Activated CD4-positive, alpha-beta T cell treated with anti-CD3 and anti-CD28 coated beads for 36 hours (primary cell): ENCODE measurements around the gene TMEM250. TPM values are rescaled to one million over a fixed set of nuclear protein-coding genes. Genes with fewer than 3 reads are reported as not detected.

Source experiments
- ATAC-seq: fragments of 200-7000 bp; cut with Tn5 transposase; one replicate; pipeline ENCODE4 v1.10.0; 2021; ENCODE audit warnings: mild to moderate bottlenecking, moderate library complexity
- CTCF ChIA-PET: fragments of 350-600 bp; sonication (Branson Sonifier 250); formaldehyde crosslinking; loops from one replicate; lab custom pipeline; 2021; ENCODE audit warnings: antibody characterized with exemption; lab: Charles Lee
- POLR2A ChIA-PET: fragments of 350-600 bp; sonication (Branson Sonifier 250); formaldehyde crosslinking; loops from one replicate; lab custom pipeline; 2021; ENCODE audit warnings: antibody characterized with exemption, inconsistent platforms; lab: Charles Lee
- DNase-seq: peaks from one replicate; pipeline ENCODE4 v3.0.0-alpha.2; 2020
- H3K27ac Mint-ChIP-seq: one replicate; pipeline ENCODE4 v1.8.0; 2021; ENCODE audit warnings: mixed read lengths
- H3K27me3 Mint-ChIP-seq: one replicate; pipeline ENCODE4 v1.8.0; 2021; ENCODE audit warnings: mixed read lengths
- H3K36me3 Mint-ChIP-seq: one replicate; pipeline ENCODE4 v1.8.0; 2021; ENCODE audit warnings: low read depth, mixed read lengths
- H3K4me1 Mint-ChIP-seq: one replicate; pipeline ENCODE4 v1.8.0; 2021; ENCODE audit warnings: mixed read lengths
- H3K4me3 Mint-ChIP-seq: one replicate; pipeline ENCODE4 v1.8.0; 2021; ENCODE audit warnings: mild to moderate bottlenecking, moderate library complexity, mixed read lengths
- H3K9me3 Mint-ChIP-seq: one replicate; pipeline ENCODE4 v1.8.0; 2021; ENCODE audit warnings: low read depth, mixed read lengths
- intact Hi-C, 2 experiments: fragments of 100-400 bp; cut with DNase I in 1 of 2; cut with micrococcal nuclease in 1 of 2; formaldehyde crosslinking; loops; one replicate each; pipeline versions ENCODE4 v1.14.2 to v1.15.1; 2022 to 2024; cut with DNase I, micrococcal nuclease
- total RNA-seq, 2 experiments: library from RNA; stranded (reverse); gene quantifications; one replicate each; pipeline ENCODE4 v1.2.3, GENCODE V29; 2021

The TMEM250 gene
- total RNA-seq, 2 experiments from 2014 or later = 25.4 to 28.8 TPM

GRCh38 chr9:136098844-136099243 is 19.8 kb downstream of the TMEM250 start:
- Mint-ChIP-seq H3K36me3 (no peaks in the 10 kb centered on the region), H3K27ac (no peak overlapping the region), H3K4me3 (no peak overlapping the region), H3K9me3 (no peaks in the 10 kb centered on the region), H3K4me1 (no peaks in the 10 kb centered on the region), H3K27me3 (peaks cover 5% of the 10 kb centered on the region)
- ATAC-seq (no peak), DNase-seq (no peak)
- POLR2A ChIA-PET = no interaction called here
- intact Hi-C loops = no loop called here
- CTCF ChIA-PET = no interaction called here

GRCh38 chr9:136098210-136098609 is 20.5 kb downstream of the TMEM250 start:
- H3K9me3 Mint-ChIP-seq = no peaks in the 10 kb centered on the region
- no peak overlapping the region for H3K4me3 Mint-ChIP-seq
- H3K27me3 Mint-ChIP-seq = peaks cover 5% of the 10 kb centered on the region
- DNase-seq (no peak), ATAC-seq (no peak)
- ChIA-PET CTCF (no interaction called here), POLR2A (no interaction called here)
- H3K27ac Mint-ChIP-seq = no peak overlapping the region
- no peaks in the 10 kb centered on the region for H3K4me1 Mint-ChIP-seq
- intact Hi-C loops = no loop called here
- no peaks in the 10 kb centered on the region for H3K36me3 Mint-ChIP-seq

- ChIA-PET POLR2A (interaction anchor here (1.8 kb wide), 1 partner anchor 10 kb away, joined by 4 read pairs; no protein-coding TSS in a partner anchor), CTCF (interaction anchor here (0.9 to 1.7 kb wide), 3 partner anchors 11 to 25 kb away, joined by 3 to 6 read pairs (median 3); no protein-coding TSS in a partner anchor)
- peaks cover 3% of the 10 kb centered on the region for H3K4me1 Mint-ChIP-seq
- H3K27me3 Mint-ChIP-seq = peaks cover 5% of the 10 kb centered on the region
- intact Hi-C loops = no loop called here
- no peaks in the 10 kb centered on the region for H3K36me3 Mint-ChIP-seq
- H3K27ac Mint-ChIP-seq = no peak overlapping the region
- no peak for DNase-seq
- H3K4me3 Mint-ChIP-seq = peak overlapping the region; percentile 52
- no peaks in the 10 kb centered on the region for H3K9me3 Mint-ChIP-seq
- no peak for ATAC-seq
These were observed 22.1 kb downstream of the TMEM250 start for GRCh38 chr9:136096505-136097001.

GRCh38 chr9:136095070-136096058 is 23.3 kb downstream of the TMEM250 start, which contains the start of gene NACC2:
Gene NACC2 (minus strand): TSS chr9:136095289. CDS start chr9:136050521, 44,768 bp downstream.
- intact Hi-C loops = loop anchor here (1.0 to 2.0 kb wide), 2 partner anchors 14 to 23 kb away; partner anchors contain the start of gene TMEM250 (in 1 of the 2)
- Mint-ChIP-seq H3K27ac (peak within 1 kb of the TSS; percentile 63), H3K9me3 (no peaks in the 10 kb centered on the region), H3K27me3 (peaks cover 5% of the 10 kb centered on the region), H3K36me3 (no peaks in the 10 kb centered on the region), H3K4me1 (peaks cover 3% of the 10 kb centered on the region), H3K4me3 (peak within 1 kb of the TSS; percentile 68)
- CTCF ChIA-PET = interaction anchor here (0.6 to 1.7 kb wide), 3 partner anchors 12 to 1861 kb away, joined by 3 to 6 read pairs (median 4); no protein-coding TSS in a partner anchor
- ATAC-seq (peak; percentile 49), DNase-seq (peak; percentile 47)
- POLR2A ChIA-PET = no interaction called here

GRCh38 chr9:136093995-136094881 is 24.4 kb downstream of the TMEM250 start:
- Mint-ChIP-seq H3K27ac (peak overlapping the region; percentile 63), H3K4me3 (peak overlapping the region; percentile 68), H3K36me3 (no peaks in the 10 kb centered on the region), H3K27me3 (peaks cover 5% of the 10 kb centered on the region), H3K4me1 (peaks cover 6% of the 10 kb centered on the region), H3K9me3 (no peaks in the 10 kb centered on the region)
- DNase-seq = peak; percentile 79
- CTCF ChIA-PET = interaction anchor here (1.0 to 1.3 kb wide), 2 partner anchors 15 to 29 kb away, joined by 3 to 6 read pairs; no protein-coding TSS in a partner anchor
- intact Hi-C loops = loop anchor here (1.0 to 5.0 kb wide), 3 partner anchors 24 to 187 kb away; partner anchors contain the start of genes TMEM250 (in 2 of the 2) and CAMSAP1 (in 1 of the 2)
- POLR2A ChIA-PET = interaction anchor here (0.7 to 1.0 kb wide), 3 partner anchors 12 to 159 kb away, joined by 3 read pairs; no protein-coding TSS in a partner anchor
- peak; percentile 74 for ATAC-seq

GRCh38 chr9:136093346-136093986 is 25.2 kb downstream of the TMEM250 start:
- POLR2A ChIA-PET = interaction anchor here (0.9 kb wide), 1 partner anchor 12 kb away, joined by 3 read pairs; no protein-coding TSS in a partner anchor
- Mint-ChIP-seq H3K4me3 (peak overlapping the region; percentile 68), H3K9me3 (no peaks in the 10 kb centered on the region), H3K27me3 (peaks cover 4% of the 10 kb centered on the region), H3K27ac (no peak overlapping the region), H3K36me3 (no peaks in the 10 kb centered on the region), H3K4me1 (peaks cover 6% of the 10 kb centered on the region)
- no peak for ATAC-seq
- CTCF ChIA-PET = interaction anchor here (1.0 to 1.3 kb wide), 2 partner anchors 16 to 30 kb away, joined by 3 to 6 read pairs; no protein-coding TSS in a partner anchor
- DNase-seq = no peak
- intact Hi-C loops = loop anchor here in 1 of 2 experiments (5.0 kb wide), 1 partner anchor 186 kb away; the partner anchor contains the start of gene CAMSAP1

- intact Hi-C loops = loop anchor here in 1 of 2 experiments (5.0 kb wide), 1 partner anchor 185 kb away; the partner anchor contains the start of gene CAMSAP1
- Mint-ChIP-seq H3K4me1 (peaks cover 6% of the 10 kb centered on the region), H3K27me3 (peaks cover 2% of the 10 kb centered on the region), H3K27ac (peak overlapping the region; percentile 58), H3K4me3 (peak overlapping the region; percentile 25), H3K9me3 (no peaks in the 10 kb centered on the region), H3K36me3 (no peaks in the 10 kb centered on the region)
- DNase-seq (no peak), ATAC-seq (no peak)
- ChIA-PET CTCF (interaction anchor here (0.8 to 1.3 kb wide), 2 partner anchors 17 to 123 kb away, joined by 3 read pairs; no protein-coding TSS in a partner anchor), POLR2A (no interaction called here)
These were observed 25.9 kb downstream of the TMEM250 start for GRCh38 chr9:136092741-136093140.

- no peaks in the 10 kb centered on the region for H3K9me3 Mint-ChIP-seq
- ATAC-seq (no peak), DNase-seq (no peak)
- intact Hi-C loops = loop anchor here in 1 of 2 experiments (5.0 kb wide), 1 partner anchor 185 kb away; the partner anchor contains the start of gene CAMSAP1
- ChIA-PET POLR2A (no interaction called here), CTCF (interaction anchor here (0.8 kb wide), 1 partner anchor 123 kb away, joined by 3 read pairs; no protein-coding TSS in a partner anchor)
- H3K27me3 Mint-ChIP-seq = no peaks in the 10 kb centered on the region
- H3K36me3 Mint-ChIP-seq = no peaks in the 10 kb centered on the region
- H3K4me3 Mint-ChIP-seq = no peak overlapping the region
- no peak overlapping the region for H3K27ac Mint-ChIP-seq
- peaks cover 6% of the 10 kb centered on the region for H3K4me1 Mint-ChIP-seq
These were observed 26.4 kb downstream of the TMEM250 start for GRCh38 chr9:136092353-136092650.

GRCh38 chr9:136091582-136092352 is 26.9 kb downstream of the TMEM250 start:
- CTCF ChIA-PET = interaction anchor here (0.8 kb wide), 2 partner anchors 122 to 617 kb away, joined by 3 read pairs; no protein-coding TSS in a partner anchor
- Mint-ChIP-seq H3K27ac (peak overlapping the region; percentile 31), H3K9me3 (no peaks in the 10 kb centered on the region), H3K36me3 (no peaks in the 10 kb centered on the region), H3K27me3 (no peaks in the 10 kb centered on the region), H3K4me3 (no peak overlapping the region), H3K4me1 (peaks cover 6% of the 10 kb centered on the region)
- DNase-seq (no peak), ATAC-seq (no peak)
- intact Hi-C loops = loop anchor here in 1 of 2 experiments (5.0 kb wide), 1 partner anchor 184 kb away; the partner anchor contains the start of gene CAMSAP1
- POLR2A ChIA-PET = no interaction called here
